Cardiac fibroblast (primary cell): ENCODE measurements around the gene RAP1A.
A peak's percentile ranks its signal among the peaks of the same experiment; 100 is the strongest.
"Not testable (repeated sequence)": the region's sequence is repeated elsewhere in the genome, so short reads cannot be mapped to it uniquely, and the experiment has no call there.

Experiments
- DNase-seq, 2 donors: peaks; one replicate each; pipeline versions ENCODE4 v3.0.0 to v3.0.0-alpha.2; 2010; ENCODE audit warnings: low read depth in 2 of 2
- H3K4me3 ChIP-seq, 2 donors: replicated peaks in 1 of 2; 1 replicate in 1 of 2; 2 replicates in 1 of 2; pipeline ENCODE4 v1.5.1; 2011; ENCODE audit warnings: low read depth in 2 of 2, low read length in 2 of 2, mild to moderate bottlenecking in 2 of 2, moderate library complexity in 1 of 2
- TF ChIP-seq, protein P1 (sequence below): IDR thresholded peaks from one replicate; pipeline ENCODE4 v1.5.1; 2011; ENCODE audit warnings: low read depth, mild to moderate bottlenecking, low read length, inconsistent platforms

Gene RAP1A

DNA sequence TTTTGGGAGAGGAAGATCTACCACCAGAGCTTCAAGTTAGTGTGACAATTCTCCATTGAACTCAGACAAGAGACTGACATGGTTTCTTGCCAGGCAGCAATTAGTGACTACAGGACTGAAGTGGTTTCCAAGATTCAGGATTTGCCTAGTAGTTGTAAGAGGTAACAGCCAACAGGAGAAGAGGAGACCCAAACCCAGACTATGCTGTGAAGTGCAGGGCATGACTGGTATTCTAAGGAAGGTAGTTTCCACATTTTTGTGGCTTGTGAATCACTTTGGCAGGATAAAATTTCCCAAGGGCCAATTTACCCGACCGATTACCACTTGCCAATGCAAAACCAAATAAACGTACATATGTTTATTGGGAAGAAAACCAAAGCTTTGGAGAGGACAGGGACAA, 14.7 kb upstream of the RAP1A start:
- TF ChIP-seq, protein P1, sequence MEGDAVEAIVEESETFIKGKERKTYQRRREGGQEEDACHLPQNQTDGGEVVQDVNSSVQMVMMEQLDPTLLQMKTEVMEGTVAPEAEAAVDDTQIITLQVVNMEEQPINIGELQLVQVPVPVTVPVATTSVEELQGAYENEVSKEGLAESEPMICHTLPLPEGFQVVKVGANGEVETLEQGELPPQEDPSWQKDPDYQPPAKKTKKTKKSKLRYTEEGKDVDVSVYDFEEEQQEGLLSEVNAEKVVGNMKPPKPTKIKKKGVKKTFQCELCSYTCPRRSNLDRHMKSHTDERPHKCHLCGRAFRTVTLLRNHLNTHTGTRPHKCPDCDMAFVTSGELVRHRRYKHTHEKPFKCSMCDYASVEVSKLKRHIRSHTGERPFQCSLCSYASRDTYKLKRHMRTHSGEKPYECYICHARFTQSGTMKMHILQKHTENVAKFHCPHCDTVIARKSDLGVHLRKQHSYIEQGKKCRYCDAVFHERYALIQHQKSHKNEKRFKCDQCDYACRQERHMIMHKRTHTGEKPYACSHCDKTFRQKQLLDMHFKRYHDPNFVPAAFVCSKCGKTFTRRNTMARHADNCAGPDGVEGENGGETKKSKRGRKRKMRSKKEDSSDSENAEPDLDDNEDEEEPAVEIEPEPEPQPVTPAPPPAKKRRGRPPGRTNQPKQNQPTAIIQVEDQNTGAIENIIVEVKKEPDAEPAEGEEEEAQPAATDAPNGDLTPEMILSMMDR = no peak
- DNase-seq = peak; percentile 28 to 79
- H3K4me3 ChIP-seq = no peak overlapping the region

DNA sequence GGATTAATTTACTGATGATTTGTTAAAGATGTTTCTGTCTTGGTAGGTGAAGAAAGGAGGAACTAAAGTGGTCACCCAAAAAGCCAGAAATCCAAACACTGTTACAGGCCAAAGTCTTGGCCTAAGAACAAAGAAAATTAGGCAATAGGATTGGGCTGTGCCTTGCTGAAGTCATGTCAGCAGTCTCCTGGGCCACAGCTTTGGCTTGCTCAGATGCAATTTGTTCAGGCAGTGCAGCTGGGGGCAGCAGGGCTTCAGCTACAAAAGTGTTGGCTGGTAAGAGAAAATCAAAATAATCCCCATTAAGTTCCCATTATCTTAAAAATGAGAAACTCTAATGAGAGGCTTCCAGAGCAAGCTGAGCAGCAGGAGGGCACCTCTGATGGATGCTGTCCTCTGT, 14.0 kb upstream of the RAP1A start:
- peak; percentile 64 to 80 for DNase-seq
- H3K4me3 ChIP-seq = no peak overlapping the region
- TF ChIP-seq, protein P1 = no peak

DNA sequence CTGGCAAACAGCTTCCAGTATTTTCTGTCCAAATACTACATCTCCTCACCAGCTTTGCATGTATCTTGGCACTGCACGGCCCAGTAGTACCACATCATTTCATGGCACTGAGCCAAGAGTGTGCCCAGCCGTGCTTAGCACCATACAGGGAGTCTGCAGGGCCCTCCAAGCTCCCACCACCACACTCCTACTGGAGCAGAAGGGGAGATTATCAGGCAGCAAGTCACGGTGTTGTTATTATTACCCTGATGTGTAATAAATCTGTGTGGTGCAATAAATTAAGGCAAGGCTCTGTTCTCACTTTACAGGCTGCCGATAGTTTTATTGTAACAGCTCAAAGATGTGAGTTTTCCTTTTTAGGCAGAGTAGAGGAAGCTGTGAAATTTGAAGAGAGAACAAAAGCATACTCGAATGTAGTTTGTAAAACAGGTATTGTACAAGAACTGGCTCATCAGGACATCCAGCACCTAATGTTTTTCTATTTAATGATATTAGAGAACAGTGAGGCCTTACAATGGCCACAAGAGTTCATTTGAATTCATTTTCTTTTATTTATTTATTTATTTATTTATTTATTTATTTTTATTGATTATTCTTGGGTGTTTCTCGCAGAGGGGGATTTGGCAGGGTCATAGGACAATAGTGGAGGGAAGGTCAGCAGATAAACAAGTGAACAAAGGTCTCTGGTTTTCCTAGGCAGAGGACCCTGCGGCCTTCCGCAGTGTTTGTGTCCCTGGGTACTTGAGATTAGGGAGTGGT, 13.0 kb upstream of the RAP1A start:
- not testable (repeated sequence) for H3K4me3 ChIP-seq, DNase-seq

DNA sequence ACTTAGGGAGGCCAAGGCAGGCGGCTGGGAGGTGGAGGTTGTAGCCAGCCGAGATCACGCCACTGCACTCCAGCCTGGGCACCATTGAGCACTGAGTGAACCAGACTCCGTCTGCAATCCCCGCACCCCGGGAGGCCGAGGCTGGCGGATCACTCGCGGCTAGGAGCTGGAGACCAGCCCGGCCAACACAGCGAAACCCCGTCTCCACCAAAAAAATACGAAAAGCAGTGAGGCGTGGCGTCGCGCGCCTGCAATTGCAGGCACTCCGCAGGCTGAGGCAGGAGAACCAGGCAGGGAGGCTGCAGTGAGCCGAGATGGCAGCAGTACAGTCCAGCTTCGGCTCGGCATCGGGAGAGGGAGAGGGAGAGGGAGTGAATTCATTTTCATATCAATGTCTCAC, 11.1 kb upstream of the RAP1A start:
- not testable (repeated sequence) for DNase-seq, H3K4me3 ChIP-seq

DNA sequence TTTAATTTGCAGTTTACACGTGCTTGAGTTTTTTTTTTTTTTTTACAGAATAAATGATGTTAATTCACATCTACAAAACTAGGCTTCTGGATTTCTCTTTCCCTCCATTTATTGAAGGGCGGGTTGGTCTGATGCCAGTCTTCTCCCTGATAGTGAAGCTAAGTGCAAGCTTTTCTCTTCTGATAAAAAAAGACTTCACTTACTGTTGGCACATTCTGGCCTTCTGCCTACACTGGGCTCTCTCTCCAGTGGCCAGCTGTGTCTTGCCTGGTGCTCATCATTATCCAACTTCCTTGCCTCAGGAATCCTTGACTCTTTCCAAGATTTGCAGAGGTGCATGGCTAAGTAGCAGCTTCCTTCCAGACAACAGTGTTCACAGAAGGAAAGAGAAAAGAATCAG, 7.6 kb upstream of the RAP1A start:
- H3K4me3 ChIP-seq = no peak overlapping the region
- TF ChIP-seq, protein P1 = no peak
- peak in 1 of 2 donors; percentile 9 for DNase-seq

DNA sequence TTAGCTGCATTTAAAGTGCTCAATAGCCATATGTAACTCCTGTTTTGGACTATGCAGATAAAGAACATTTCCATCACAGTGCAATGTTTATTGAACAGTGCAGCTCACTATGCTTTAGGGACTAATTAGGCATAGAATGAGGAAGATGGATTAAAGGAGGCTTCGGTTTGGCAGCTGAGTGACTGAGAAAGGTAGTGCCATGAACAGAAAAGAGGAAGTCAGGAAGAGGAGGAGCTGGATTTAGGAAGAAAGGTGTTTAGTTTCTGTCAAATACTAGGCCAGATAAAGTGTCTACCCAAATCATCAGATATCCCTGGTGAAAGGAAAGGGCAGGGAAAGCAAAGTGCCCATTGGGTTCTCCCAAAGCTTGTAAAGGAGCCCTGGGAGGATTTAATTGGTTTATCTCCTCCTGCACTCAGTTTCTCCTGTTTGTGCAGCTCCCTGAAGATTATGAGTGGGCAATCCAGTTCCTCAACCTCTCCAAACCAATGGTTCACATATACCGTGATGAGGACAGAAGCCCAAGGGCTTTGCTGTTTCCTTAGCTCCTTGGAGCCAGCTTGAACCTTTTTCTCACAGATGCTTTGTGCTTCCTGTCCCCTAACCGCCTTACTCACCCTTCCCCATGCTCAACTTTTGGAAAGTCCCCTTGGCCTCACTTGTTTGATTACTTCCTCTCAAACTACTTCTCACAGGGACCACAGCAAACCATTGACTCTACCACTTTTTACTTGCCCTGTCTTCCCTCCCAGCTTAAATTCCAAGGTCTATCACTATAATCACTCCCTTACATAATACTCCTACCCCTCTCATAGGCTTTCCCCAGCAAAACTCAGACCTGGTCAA, 3.5 kb upstream of the RAP1A start:
- DNase-seq = peak in 1 of 2 donors; percentile 31
- H3K4me3 ChIP-seq = no peak overlapping the region
- TF ChIP-seq, protein P1 = no peak

DNA sequence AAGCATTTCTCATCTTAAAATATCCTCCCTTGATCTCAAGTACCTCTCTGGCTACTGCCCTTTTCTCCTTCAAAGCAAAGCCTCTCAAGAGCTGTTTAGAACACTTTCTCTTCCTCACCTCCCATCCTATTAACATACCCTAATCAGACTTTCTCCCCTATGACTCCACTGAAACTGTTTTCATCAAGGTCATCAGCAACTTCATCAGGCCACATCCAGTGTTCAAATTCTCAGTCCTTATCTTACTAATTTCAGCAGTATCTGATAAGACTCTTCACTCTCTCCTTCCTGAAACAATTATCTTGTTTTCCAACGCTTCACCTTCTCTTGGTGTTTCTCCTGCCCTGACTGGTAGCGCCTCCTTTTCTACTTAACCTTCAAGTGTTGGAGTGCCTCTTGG, 1.5 kb upstream of the RAP1A start:
- TF ChIP-seq, protein P1 = no peak
- no peak overlapping the region for H3K4me3 ChIP-seq
- no peak for DNase-seq
